DLD1 (cell line): Measurements from ENCODE around the gene PNKD.

ENCODE experiments used
- in situ Hi-C: cut with HindIII; loops from 2 replicates; pipeline ENCODE4 v1.10.0; 2017; ENCODE audit warnings: low sequenced_read_pairs

PNKD gene

GRCh38 chr2:218368621-218369153 lies 98.4 kb downstream of the PNKD start:
- in situ Hi-C loops, result no loop called here

GRCh38 chr2:218369330-218369729 lies 99.0 kb downstream of the PNKD start:
- in situ Hi-C loops, result no loop called here

DNA sequence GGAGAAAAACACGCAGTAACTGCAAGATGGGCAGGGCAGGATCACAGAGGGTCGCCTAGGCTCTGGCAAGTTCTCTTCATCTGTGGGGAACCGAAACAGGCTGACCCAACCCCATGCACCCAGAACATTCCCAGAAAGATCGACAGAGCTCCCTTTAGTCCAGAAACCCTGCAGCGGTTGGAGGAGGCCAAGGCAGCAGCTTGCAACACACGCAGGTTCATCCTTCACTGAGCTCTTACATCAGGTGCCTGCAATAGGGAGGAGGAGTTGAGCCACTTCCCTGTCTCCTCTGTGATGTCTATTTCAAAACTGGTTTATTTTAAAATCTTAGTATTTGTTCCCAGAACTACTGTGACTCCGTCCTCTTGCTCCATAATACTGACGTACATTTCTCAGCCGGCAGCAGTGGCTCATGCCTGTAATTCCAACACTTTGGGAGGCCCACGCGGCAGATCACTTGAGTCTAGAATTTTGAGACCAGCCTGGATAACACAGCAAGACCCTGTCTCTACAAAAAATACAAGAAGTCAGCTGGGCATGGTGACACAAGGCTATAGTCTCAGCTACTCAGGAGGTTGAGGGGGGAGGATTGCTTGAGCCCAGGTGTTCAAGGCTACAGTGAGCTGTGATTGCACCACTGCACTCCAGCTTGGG lies 100.2 kb downstream of the PNKD start:
- in situ Hi-C loops, result no loop called here

DNA sequence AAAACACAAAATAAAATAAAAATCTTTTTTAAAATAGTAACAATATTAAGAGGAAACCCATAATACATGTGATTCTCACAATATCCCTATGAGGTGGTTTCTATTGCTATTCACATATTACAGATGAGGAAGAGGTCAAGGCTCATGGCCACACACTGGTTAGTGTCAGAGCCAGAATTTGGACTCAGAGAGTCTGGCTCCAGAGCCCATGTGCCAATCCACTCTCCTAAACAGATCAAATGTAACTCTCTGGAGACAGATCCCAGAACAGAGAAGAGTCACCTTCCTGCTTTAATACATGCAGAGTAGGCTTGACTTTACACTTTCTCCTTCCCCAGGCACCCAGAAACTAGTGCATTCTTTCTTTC lies 101.6 kb downstream of the PNKD start:
- in situ Hi-C loops, result no loop called here

GRCh38 chr2:218374795-218375194 lies 104.5 kb downstream of the PNKD start:
- in situ Hi-C loops, result no loop called here

GRCh38 chr2:218375212-218375611 lies 104.9 kb downstream of the PNKD start:
- in situ Hi-C loops, result no loop called here

DNA sequence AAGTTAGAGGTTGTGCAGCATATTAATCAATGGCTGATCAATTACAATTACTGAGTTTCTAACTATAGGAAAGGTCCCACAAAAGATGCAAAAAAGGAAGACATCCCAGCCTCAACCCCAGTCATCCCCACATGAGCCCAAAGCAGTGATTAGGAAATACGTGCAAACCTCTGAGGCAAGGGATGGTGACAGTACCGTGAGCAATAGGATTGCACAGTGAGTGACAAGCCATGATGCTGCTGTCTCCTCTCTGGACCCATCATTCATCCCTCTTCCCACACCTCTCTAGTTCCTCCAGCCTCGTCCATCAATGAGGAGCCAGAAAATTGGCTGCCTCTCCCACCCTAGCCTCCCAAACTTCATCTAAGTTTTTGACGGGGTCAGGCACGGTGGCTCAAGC lies 107.7 kb downstream of the PNKD start:
- in situ Hi-C loops, result no loop called here

- in situ Hi-C loops, result no loop called here
Observed at GRCh38 chr2:218381916-218382366, 111.6 kb downstream of the PNKD start, which contains the start of gene SLC11A1. Gene SLC11A1 (plus strand): TSS chr2:218382273. CDS start chr2:218382369, 96 bp downstream.

DNA sequence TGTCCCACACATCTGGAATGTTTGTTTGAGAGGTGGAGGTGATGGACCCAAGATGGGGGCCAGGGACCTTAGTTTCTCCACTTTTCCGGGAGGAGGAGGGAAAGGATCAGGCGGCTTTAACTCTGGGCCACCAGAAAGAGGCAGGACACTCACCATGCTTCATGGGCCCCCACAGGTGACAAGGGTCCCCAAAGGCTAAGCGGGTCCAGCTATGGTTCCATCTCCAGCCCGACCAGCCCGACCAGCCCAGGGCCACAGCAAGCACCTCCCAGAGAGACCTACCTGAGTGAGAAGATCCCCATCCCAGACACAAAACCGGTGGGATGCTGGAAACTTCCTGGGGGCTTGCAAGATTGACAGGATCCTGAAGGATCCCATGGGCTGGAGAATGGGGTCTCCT lies 112.5 kb downstream of the PNKD start:
- in situ Hi-C loops, result no loop called here

DNA sequence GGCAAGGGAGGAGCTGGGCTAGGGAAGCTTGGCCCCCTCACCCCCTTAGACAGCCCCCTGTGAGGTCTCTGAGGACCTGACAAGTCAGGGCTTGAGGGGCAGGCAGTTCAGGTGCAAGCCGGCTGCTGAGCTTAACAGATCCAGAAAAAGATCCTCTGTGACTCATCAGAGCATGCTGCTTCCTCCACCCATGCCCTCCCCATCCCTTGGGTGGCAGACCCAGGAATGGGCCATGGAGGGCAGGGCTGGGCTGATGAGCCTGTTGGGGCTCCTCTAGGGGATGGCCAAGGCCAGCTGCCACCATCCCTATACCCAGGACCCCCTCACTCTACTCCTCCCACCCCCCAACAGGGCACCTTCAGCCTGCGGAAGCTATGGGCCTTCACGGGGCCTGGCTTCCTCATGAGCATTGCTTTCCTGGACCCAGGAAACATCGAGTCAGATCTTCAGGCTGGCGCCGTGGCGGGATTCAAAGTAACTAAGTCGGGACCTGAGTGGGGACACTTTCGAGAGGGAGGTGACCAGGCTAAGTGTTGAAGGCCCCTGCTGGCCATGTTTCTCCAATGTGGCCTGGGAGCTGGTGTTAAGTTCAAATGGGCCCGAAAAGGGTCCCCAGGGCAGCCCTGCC lies 113.7 kb downstream of the PNKD start:
- in situ Hi-C loops, result no loop called here

DNA sequence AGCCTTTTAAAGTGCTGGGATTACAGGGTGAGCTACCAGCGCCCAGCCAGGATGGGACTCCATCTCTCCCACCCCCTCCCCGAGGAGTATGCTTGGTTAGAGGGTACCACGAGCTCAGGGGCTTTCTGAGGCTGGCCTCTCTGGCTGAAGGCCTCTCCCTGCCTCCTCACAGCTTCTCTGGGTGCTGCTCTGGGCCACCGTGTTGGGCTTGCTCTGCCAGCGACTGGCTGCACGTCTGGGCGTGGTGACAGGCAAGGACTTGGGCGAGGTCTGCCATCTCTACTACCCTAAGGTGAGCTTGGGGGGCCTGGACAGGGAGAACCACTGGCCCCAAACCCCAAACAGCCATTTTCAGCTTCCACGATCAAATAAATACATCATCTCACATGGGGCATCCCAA lies 114.7 kb downstream of the PNKD start:
- in situ Hi-C loops, result no loop called here

GRCh38 chr2:218386505-218387368 lies 116.4 kb downstream of the PNKD start:
- in situ Hi-C loops, result no loop called here

DNA sequence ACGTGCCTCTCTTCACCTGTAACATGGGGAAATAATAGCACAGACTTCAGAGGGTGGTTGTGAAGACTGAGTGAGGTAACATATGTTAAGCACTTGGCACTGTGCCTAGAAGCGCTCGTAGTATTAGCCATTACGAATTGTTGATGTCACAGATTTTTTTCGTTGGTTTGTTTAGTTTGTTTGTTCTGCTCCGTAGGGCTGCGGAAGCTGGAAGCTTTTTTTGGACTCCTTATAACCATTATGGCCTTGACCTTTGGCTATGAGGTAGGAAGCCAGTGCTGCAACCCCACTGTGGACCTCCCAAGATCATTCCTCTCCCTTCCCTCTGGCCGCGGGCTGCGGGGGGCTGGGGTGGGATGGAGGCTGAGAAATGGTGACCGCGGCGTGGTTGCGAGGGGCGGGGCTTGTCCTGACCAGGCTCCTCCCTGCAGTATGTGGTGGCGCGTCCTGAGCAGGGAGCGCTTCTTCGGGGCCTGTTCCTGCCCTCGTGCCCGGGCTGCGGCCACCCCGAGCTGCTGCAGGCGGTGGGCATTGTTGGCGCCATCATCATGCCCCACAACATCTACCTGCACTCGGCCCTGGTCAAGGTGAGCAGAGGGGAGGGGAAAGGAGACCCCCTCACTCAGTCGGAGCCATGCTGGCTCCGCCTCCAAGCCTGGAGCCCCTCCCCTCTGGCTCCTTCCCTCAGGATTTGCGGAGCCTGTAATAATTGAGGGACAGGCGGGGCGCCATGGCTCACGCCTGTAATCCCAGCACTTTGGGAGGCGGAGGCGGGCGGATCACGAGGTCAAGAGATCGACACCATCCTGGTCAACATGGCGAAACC lies 117.3 kb downstream of the PNKD start:
- in situ Hi-C loops, result no loop called here

DNA sequence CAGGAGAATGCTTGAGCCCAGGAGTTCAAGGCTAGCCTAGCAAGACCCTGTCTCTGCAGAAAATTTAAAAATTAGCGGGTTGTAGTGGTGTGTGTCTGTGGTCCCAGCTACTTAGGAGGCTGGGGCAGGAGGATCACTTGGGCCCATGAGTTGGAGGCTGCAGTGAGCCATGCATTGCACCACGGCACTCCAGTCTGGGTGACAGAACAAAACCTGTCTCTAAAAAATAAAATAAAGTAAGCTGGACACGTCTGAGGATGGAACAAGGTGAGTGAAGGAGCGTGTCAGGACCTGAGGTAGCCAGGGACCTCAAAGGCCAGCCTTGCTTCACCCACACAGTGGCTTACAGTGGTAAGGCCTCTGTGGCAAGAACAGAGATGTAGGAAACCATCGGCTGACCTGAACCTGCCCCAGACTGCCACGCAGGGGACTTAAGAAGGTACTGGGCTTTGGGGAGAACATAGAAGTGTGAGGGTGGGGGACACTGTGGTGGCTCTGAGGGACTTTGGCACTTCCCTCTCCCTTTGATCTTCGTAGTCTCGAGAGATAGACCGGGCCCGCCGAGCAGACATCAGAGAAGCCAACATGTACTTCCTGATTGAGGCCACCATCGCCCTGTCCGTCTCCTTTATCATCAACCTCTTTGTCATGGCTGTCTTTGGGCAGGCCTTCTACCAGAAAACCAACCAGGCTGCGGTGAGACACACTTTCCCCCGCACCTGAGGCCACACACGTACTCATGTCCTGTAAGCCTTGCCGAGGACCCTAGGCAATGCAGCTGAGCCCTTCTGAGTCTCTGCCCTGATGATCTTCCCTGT lies 119.2 kb downstream of the PNKD start:
- in situ Hi-C loops, result no loop called here

- in situ Hi-C loops, result no loop called here
Observed at GRCh38 chr2:218391202-218391601, 120.9 kb downstream of the PNKD start.

- in situ Hi-C loops, result no loop called here
Observed at GRCh38 chr2:218392459-218392858, 122.1 kb downstream of the PNKD start.

GRCh38 chr2:218392891-218393462 lies 122.7 kb downstream of the PNKD start:
- in situ Hi-C loops, result no loop called here

GRCh38 chr2:218393750-218394290 lies 123.5 kb downstream of the PNKD start:
- in situ Hi-C loops, result no loop called here
